GM13976 (cell line): ENCODE results near the gene DNASE2B.

Experiments
- DNase-seq: peaks from one replicate; pipeline ENCODE4 v3.0.0; 2012; ENCODE audit warnings: low spot score
- in situ Hi-C: fragments of 300-500 bp; cut with MboI; formaldehyde crosslinking; loops from one replicate; pipeline ENCODE4 v1.12.0; 2022; ENCODE audit warnings: low sequenced_read_pairs, mixed read lengths, inconsistent platforms; ENCODE audit not compliant: unreplicated experiment
- TF ChIP-seq, protein P1 (sequence below): IDR thresholded peaks from 2 replicates; pipeline ENCODE4 v1.5.1; 2012; ENCODE audit warnings: borderline replicate concordance, mild to moderate bottlenecking; ENCODE audit not compliant: insufficient read depth; ENCODE audit errors: extremely low read depth, missing control alignments, control extremely low read depth

Gene DNASE2B

GRCh38 chr1:84355556-84355955, 42.7 kb upstream of the DNASE2B start:
- in situ Hi-C loops: no loop called here
- DNase-seq: no peak
- TF ChIP-seq, protein P1, sequence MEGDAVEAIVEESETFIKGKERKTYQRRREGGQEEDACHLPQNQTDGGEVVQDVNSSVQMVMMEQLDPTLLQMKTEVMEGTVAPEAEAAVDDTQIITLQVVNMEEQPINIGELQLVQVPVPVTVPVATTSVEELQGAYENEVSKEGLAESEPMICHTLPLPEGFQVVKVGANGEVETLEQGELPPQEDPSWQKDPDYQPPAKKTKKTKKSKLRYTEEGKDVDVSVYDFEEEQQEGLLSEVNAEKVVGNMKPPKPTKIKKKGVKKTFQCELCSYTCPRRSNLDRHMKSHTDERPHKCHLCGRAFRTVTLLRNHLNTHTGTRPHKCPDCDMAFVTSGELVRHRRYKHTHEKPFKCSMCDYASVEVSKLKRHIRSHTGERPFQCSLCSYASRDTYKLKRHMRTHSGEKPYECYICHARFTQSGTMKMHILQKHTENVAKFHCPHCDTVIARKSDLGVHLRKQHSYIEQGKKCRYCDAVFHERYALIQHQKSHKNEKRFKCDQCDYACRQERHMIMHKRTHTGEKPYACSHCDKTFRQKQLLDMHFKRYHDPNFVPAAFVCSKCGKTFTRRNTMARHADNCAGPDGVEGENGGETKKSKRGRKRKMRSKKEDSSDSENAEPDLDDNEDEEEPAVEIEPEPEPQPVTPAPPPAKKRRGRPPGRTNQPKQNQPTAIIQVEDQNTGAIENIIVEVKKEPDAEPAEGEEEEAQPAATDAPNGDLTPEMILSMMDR: no peak

- TF ChIP-seq, protein P1: no peak
- in situ Hi-C loops: no loop called here
- no peak for DNase-seq
Measured at GRCh38 chr1:84356881-84357280, 41.4 kb upstream of the DNASE2B start.

GRCh38 chr1:84358695-84359094, 39.6 kb upstream of the DNASE2B start:
- DNase-seq: no peak
- TF ChIP-seq, protein P1: no peak
- in situ Hi-C loops: no loop called here

DNA sequence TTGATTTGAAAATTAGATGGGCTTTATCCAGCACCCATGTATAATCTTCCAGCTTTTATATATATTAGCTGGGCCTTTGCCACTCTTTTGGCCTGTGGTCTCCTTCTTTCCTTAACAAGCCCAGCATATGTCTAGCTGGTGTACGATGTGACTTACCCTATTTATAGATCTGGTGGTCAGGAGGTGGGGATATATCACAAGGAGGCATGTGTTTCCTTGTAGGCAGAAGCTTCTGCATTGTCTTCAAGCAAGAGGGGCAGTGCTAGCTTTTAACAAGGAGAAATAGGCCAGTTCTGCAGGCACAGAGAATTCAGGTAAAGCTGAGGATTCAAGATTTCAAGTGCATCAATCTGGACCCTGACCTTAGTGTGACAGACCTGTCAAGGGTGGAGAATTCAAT, 38.0 kb upstream of the DNASE2B start:
- TF ChIP-seq, protein P1: no peak
- DNase-seq: no peak
- in situ Hi-C loops: no loop called here

DNA sequence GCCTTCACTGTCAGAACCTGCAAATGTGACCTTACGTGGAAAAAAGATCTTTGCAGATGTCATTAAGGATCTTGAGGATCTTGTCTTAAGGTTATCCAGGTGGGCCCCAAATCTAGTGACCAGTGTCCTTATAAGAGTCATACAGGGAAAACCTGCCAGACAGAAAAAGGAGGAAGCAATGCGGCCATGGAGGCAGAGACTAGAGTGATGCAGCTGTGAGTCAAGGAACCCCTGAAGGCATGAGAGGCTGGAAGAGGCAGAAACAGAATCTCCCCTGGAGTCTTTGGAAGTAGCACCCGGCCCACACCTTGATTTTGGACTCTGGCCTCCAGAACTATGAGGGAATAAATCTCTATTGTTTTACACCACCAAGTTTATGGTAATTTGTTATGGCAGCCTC, 36.5 kb upstream of the DNASE2B start:
- in situ Hi-C loops: no loop called here
- TF ChIP-seq, protein P1: no peak
- no peak for DNase-seq

DNA sequence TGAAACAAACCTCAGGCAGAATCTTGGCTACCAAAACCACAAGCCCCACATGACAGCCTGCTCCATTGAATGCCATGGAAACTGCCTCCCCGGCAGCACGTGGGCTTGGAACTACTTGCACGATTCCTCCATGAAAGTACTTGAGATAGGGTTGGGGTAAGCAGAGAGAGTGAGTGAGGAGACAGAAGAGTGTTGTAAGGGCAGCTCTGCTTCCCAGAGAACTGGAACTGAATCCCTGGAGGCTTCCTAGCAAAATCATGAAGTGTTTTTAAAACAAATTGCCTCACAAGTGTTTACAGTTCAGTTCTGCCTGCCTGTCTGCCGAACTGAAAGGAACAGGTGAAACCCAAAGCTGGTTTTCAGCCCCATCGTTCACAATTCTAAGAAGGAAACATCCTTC, 35.3 kb upstream of the DNASE2B start:
- TF ChIP-seq, protein P1: no peak
- in situ Hi-C loops: no loop called here
- no peak for DNase-seq

DNA sequence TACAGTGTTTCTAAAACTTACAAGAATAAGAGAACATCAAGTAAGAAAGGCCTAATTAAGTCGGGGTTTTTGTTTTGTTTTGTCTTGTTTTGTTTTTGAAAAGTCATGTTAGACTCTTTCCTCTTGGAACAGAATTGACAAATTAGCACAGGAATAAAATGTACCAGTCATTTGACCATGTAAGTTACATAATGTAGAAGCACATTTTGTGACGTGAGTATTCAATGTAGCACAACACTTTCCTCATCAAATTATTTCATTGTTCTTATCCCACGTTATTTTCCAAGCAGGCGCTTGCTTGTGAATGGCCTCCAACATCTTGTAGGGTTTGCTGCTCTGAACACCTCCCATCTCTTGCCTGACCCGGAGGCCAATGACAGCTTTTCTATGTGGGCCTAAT, 34.7 kb upstream of the DNASE2B start:
- TF ChIP-seq, protein P1: no peak
- DNase-seq: no peak
- in situ Hi-C loops: no loop called here
